Activated CD4-positive, CD25-positive, alpha-beta regulatory T cell (primary cell): ENCODE measurements around the gene NKD1.

ENCODE experiments used
- DNase-seq, 4 experiments: peaks; one replicate each; lab custom pipeline; 2025; lab: John Stamatoyannopoulos, UW

NKD1 gene

DNA sequence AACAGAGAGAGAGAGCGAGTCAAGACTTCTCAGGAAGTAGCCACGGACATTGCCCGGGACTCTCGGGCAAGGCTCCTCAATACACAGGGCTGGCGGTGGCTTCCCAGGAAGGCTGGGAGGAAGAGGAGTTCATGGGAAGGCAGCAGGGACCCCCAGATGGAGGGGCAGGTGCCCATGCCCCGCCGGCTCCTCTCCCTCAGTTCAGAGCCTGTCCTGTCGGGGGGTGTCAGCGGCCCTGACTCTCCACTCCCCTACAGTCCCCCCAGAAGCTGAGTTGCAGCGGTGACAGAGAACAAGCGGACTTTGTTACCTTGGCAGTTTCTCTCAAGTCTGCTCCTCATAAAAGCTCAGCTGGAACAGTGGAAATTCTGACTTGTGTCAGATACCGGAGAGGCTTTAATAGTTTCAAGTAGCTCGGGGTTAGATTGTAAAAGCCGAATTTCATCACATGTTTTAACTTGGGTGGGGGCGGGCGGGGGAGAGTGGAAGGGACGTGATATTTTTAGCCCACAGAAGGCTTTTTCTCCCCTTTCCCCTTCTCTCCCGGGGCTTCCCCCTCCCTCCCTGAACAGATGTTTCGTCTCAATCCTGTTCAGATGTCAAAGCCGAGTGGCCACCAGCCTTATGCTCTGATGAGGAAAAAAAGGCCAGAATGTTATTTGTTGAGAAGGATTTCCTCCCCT, 65.2 kb downstream of the NKD1 start:
- no peak for DNase-seq

DNA sequence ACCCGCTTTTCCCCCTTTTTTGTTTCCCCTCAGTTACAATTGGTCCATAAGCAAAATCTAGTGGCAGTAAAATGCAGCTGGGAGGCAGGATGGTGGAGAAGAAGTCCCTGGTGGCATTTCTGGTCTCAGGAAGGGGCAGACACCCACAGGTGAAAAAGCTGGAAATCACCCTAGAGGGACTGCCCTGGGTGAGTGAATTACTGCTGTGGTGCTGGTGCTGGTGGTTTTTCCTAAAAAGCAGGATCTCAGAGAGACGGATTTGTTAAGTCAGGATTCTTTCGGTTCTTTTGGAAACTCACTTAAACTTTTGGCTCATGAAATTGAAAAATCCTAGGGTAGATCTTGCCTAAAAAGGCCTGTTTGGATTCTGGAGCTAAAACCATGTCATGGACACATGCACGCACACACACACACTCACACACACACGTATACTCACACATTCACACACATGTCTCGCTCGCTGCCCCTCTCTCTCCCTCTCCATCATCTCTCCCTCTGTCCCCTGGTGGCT, 65.8 kb downstream of the NKD1 start:
- DNase-seq, result no peak

GRCh38 chr16:50614955-50615724, 66.9 kb downstream of the NKD1 start:
- DNase-seq, result no peak

DNA sequence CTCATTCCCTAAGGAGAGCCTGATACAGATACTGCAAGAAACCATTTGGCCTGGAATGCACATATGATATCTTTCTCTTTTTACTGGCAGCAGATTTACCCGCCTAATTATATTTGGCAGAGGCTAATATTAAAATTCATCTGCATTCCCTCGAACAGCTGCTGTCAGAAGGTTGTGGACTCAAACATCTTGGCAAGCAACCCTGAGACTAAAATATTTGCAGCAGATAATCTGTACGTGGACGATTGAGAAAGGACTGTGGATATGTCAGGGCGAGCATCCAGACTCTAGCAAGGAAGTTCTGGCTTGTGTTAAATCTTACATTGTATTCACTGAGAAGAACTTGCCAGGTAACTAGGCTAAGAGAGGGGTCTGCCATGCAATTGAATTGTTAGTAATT, 67.7 kb downstream of the NKD1 start:
- no peak for DNase-seq

GRCh38 chr16:50616386-50616785, 68.2 kb downstream of the NKD1 start:
- no peak for DNase-seq

DNA sequence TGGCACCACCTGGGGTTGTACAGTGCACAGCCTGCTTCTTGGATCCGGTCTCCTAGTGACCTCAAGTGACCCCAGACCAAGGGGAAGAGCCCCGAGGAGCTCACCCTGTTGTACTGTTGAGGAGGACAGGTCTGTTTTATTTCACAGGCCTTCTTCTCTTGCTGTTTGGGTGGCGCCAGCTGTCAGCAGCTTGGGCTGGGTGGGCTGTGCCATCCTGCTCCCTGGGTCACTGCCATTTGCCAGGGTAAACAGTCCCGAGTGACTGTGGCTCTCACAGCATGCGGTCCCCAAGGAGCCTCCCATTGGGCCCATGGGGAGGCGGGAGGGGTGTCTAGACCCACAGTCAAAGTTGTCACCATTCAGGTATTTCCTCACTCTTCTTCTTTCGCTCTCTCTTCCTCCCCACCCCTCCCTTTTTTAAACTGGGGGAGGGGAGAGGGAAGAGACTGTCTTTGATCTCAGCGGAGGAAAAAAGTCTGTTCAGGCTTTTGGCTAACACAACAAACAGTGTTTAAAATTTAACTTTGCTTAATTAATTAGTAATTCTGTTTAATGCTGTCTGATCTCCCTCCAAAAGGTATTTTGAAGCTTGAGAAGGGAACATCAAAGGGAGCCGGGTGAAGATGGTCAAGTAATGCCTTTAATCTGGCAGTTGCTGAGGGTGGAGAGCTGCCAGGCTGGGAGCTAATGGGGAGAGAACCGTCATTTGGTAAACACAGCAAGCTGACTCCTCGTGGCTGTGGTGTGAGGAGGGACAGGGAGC, 68.9 kb downstream of the NKD1 start:
- no peak for DNase-seq

DNA sequence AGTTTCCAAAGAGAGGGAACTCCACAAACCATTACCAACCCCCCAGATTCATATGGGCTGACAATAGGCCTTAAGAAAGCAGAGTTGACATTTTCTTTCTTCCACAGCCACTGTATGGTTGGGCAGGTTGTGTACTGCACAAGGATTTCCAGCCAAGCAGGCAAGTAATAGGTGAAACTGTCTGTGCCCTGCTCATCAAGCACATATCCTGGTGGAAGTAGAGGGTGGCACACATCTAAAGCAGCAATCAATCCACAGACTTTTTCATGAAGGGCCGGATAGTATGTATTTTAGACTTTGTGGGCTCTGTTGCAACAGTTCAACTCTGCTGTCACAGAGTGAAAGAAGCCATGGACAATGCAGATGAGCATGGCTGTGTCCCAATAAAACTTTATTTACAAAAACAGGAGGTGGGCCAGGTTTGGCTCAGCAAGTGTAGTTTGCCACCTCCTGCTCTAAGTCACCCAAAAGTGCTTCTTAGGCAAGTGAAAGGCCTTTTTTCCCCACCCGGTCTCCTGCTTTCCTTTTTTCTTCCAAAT, 69.5 kb downstream of the NKD1 start:
- DNase-seq, result no peak

DNA sequence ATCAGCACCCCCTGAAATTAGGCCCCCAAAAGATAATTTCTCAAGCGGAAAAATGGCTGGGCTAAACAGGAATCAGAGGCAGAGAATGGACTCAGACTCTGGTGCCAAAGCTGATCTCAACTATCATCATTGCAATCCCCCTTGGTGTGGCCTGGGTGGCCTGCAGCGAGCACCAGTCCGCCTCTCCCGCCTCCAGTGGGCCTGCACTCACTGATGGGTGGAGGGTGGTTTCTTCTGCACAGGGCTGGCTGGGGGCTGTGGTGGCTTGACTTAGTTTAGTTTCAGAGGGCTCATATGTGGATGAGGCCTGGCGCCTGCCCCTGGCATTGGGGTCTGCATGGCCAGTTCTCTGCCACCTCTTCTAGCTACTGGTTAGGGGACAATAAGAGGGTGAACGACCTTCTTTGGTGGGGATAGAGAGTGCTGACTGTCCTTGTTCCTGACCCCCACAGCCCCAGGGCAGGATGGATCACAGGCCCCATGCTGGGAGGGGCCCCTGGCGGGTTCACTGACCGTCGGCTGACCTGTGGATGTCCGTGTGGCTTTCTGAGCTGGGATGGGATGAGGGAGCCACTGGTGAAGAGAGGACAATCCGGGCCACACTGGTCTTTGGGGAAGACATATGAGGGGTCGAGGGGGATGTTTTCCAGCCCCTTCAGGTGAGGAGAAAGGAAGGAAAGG, 70.2 kb downstream of the NKD1 start:
- DNase-seq, result no peak

DNA sequence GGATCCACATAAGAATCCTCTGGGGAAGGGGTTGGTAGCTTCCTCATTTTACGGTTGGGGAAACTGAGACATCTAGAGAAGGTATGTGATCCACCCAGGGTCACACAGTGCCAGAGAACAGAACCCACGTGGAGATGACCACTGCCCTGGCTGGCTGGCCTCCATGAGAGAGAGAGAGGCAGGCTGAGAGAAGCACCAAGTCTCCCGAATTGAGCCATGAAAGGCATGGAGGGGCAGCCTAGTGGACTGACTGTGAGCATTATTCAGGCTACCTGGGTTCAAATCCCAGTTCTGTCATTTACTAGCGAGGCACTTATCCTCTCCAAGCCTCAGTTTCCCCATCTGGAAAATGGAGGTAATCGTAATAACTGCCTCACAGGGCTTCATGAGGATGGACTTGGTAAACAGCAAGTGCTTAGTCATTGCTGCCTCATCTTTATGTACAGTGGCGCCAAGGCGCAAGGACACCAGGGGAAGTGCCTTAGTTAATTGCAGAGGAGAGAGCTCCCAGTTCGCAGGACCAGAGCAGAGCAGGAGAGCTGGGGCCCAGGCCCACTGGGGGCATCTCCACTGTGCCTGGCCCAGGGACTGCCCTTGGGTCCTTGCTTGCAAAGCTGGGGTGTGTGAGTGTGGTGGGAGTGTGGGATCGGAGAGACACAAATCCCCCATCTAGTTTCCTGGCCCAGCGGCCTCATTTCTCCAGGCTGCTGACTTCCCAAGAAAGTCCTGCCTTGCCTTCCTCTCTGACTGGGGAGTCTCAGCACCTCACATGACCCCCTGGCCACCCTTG, 71.7 kb downstream of the NKD1 start:
- DNase-seq, result no peak

- no peak for DNase-seq
These were observed 72.7 kb downstream of the NKD1 start for GRCh38 chr16:50620646-50621451.

GRCh38 chr16:50621452-50621792, 73.2 kb downstream of the NKD1 start:
- no peak for DNase-seq

DNA sequence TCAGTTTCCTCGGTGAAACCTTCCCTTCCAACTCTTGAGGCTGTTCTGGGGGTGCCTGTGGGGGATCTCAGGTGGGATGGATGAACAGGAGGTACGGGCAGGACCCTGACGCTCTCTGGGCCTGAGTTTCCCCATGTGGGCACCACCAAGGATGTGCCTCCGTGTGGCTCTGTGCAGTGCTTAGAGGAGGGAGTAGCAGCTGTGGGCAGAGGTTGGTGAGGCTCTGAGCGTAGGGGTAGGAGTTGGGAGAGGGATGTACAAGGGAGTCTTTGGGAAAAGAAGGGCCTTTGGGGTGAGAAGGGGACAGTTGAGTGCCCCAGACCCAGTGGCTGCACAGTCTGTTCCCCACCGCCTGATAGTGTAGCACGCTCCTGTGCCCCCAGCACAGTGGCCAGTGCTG, 73.8 kb downstream of the NKD1 start:
- DNase-seq, result no peak

GRCh38 chr16:50622643-50623369, 74.6 kb downstream of the NKD1 start:
- no peak for DNase-seq

DNA sequence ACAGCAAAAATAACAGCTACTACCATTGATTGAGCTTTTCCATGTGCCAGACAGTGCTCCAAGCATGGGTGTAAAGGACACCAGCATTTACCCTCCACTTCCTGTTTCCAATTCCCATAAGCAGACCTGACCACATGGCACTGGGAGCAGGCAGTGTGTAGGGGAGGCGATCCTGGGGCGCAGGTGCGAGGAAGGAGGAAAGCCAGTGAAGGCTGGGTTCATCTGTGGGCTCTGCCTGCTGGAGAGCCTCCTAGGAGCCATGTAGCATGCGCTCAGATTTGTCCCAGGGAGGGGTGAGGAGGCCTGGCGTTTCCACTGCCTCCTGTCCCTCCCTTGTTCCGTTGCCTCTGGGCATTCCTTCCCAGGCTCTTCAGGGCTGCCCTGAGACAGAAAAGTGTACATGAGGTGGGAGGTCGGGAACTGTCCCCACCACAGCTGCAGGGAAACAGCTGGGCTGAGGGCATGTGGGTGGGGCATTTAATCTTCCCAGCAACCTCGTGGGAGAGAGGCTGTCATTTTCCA, 76.3 kb downstream of the NKD1 start:
- DNase-seq, result no peak

- no peak for DNase-seq
These were observed 77.2 kb downstream of the NKD1 start for GRCh38 chr16:50625374-50625773.

DNA sequence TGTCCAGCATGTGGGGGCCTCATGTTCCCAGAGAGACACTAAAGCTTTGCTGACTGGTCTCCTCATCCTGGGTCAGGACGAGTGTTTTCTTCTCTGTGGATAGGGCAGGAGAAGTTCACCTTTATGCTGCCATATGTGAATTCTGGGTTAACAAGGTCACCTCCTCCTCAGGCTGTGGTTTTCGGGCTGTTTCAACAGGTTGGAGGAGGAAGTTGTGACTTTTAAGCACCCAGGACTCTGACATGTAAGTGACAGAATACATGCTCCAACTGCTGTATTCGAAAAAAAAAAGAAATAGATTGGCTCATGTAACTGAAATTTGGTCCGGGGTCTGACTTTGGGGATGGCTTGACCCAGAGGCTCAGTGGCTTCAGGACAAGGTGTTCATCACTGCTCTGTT, 78.7 kb downstream of the NKD1 start:
- DNase-seq, result no peak

DNA sequence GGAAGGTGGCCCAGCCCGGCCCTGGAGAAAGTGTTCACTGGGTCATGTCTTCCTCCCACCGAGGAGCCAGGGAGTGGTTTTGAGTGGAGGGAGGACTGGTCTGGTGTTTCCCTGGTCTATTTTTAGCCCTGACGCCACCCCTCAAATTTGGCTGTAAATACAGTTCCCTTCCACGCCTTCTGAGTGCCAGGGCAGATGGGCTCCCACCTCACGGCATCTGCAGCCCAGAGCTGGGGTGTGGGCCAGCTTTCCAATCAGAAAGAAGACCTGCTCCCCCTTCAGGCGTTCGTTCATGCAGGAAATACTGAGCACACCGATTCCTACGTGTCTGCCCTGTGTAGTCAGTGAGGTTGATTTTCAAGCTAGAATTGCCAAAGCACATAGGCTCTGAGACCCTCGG, 79.2 kb downstream of the NKD1 start:
- no peak for DNase-seq

GRCh38 chr16:50628156-50628802, 80.1 kb downstream of the NKD1 start:
- no peak for DNase-seq

DNA sequence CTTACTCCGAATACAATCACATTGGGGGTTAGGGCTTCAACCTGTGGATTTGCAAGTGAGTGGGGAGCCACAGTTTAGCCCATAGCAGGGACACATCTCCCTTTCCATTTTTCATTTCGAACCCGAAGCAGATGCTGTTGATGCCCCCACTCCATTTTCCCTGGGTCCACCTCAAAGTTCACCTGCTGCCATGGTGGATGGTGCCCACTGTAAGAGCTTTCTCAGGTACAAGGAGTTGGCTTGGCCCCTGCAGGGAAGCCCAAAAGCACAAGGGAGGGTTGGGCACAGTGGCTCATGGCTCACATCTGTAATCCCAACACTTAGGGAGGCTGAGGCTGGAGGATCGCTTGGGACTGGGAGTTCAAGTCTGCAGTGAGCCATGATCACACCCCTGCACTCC, 81.1 kb downstream of the NKD1 start:
- no peak for DNase-seq
